HG03571 (cell line): ENCODE results near the gene YWHAQ.

Experiments
- ATAC-seq: cut with Tn5 transposase; IDR thresholded peaks from one replicate; pipeline ENCODE4 v1.9.1; 2021; ENCODE audit not compliant: unreplicated experiment

YWHAQ gene

GRCh38 chr2:9655441-9656269 is 24.9 kb upstream of the YWHAQ start:
- ATAC-seq: no peak

DNA sequence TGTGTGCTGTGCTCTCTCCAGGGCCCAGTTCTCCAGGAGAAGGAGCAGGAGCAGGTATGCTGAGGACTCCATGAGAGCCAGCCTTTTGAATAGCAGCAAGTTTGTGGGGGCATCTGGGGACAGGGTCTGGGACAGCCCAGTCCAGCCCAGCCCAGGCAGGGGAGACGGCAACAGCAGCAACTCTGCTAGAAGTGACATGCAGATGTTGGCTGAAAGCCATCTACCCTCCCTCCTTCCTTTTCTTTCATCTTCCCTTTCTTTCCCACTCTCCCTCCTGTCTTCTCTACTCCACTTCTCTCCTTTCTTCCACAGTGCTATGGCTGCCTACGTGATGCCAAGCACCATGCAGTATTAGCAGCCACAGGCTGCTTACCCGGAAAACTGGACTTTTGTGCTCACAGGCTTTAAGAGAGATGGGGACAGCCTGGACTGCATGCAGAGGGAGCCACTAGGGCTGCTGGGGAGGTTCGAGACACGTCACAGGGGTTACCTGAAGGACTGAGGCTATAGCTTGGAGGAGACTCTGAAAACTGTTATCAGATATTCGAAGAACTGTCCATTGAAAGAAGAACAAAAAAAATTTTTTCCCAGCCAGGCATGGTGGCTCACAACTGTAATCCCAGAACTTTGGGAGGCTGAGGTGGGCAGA is 23.8 kb upstream of the YWHAQ start:
- ATAC-seq: no peak

GRCh38 chr2:9653485-9654271 is 22.9 kb upstream of the YWHAQ start:
- no peak for ATAC-seq

DNA sequence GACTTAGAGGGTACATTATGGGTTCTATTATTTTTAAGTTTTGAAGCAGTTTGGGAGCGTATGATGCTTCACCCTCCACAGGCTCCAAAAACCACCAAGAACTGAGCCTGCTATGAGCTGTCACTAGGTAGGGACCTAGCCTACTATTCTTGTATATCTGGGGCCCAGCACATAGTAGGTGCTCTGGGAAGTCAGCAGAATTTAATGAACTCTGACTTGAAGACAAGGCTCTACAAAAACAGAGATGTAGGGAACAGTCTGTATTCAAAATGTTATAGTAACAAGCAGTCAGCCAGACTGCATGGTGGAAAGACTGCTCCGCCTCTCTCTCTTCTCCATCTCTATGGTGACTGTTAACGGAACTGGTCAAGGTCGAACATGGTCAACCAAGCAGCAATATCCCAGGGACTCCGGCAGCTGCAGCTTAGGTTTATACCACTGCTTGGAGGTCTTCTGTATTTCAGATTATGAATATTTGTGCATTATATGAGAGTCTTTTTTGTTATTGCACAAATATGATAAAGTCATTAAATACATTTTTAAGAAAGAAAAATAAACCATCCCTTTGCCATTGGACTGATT is 22.2 kb upstream of the YWHAQ start:
- no peak for ATAC-seq

DNA sequence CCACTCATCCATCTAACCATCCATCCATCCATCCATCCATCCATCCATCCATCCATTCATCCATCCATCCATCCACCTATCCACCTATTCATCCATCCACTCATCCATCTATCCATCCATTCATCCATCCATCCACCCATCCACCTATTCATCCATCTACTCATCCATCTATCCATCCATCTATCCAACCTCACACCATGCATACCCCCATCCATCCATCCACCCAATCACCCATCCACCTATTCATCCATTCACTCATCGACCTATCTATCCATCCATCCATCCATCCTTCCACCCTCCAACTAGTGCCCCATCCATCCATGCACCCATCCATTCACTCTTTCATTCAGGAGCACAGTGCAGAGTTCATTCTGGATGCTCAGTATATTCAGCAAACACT is 21.5 kb upstream of the YWHAQ start:
- ATAC-seq: no peak

- ATAC-seq: no peak
Observed at GRCh38 chr2:9650119-9650821, 19.5 kb upstream of the YWHAQ start.

GRCh38 chr2:9649261-9649660 is 18.5 kb upstream of the YWHAQ start:
- ATAC-seq: no peak

- ATAC-seq: no peak
Observed at GRCh38 chr2:9648821-9649220, 18.0 kb upstream of the YWHAQ start.

DNA sequence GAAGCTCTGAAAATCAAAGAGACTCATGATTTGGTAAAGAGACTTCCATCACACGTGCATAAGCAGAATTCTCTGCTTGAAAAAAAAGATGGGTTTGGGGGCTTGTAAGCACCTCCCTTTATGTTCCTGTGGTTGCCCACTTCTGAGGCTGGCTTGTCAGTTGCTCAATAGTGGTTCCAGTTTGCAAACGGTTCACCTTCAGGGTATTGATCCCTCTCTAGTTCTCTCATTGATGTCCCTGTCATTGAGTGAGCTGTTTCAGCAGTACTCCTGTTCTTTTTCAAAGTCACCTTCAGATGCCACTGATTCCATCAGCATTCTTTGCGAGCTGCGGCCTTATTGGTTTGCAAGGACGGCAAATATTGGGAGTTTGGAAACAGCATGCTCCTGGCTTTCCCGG is 17.1 kb upstream of the YWHAQ start:
- ATAC-seq: no peak

DNA sequence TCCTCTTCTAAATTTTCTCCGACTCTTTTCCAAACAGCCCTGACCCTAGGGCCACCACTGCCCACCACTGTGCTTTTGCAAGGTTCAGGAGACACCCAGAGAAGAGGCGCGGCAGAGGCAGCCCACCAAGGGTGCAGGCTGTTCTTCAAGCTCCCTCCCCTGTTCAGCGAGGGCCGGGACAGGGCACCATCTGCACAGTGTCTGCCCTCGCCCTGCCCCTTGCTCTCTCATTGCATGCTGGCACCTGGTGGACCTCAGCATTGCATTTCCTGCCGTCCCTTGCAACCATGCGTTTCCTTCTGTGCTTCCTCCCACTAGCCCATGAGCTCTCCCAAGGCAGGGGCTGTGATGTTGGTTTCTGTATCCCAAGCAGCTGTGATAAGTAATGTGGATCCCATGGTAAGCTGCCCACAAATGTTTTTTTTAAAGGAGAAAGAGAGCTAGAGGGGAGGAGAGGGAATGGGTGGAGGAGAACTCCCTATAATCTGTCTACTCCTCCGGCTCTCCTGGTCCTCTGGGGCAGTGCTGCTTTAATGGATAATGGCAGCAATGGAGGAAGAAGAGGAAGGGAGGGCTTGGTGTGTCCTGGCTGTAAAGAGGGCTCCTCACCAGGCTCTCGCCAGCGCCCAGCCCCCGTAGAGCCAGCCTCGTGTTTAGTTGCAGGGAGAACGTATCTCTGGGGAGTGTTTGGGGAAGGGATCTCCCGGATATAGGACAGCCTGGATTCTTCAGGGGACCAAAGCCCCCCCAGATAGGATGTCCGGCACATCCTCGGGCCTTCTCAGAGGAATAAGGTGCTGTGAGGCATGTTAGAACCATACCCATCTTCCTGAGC is 15.6 kb upstream of the YWHAQ start:
- ATAC-seq: no peak

GRCh38 chr2:9644603-9645002 is 13.8 kb upstream of the YWHAQ start:
- ATAC-seq: no peak

GRCh38 chr2:9644021-9644420 is 13.2 kb upstream of the YWHAQ start:
- ATAC-seq: no peak

- ATAC-seq: no peak
Observed at GRCh38 chr2:9641641-9642040, 10.8 kb upstream of the YWHAQ start.

DNA sequence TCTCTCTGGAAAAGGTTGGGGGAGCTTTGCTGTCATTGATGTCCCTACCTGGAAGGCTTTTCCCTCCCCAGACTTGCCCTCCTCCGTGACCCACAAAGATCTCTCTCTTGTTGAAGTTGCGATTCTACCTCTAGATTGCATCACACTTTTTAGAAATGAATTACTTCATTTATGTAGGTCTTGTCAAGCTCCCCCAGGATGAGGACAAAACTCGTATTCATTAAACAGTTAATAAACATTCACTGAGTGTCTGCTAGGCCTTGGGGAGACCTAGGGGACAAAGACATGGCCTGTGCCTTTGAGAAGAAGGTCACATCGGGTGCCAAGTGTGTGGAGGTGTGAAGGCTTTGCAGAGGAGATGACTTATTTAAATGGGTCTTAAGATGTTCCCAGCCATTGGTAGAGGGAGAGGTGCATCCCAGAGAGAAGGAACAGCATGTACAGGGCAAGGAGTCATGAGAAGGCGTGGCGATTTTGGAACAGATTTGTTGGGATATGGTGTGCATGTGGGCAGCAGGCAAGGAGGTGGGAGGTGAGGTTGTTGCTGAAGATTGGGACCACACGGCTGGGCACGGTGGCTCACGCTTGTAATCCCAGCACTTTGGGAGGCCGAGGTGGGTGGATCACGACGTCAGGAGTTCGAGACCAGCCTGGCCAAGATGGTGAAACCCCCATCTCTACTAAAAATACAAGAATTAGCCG is 9.8 kb upstream of the YWHAQ start:
- no peak for ATAC-seq

DNA sequence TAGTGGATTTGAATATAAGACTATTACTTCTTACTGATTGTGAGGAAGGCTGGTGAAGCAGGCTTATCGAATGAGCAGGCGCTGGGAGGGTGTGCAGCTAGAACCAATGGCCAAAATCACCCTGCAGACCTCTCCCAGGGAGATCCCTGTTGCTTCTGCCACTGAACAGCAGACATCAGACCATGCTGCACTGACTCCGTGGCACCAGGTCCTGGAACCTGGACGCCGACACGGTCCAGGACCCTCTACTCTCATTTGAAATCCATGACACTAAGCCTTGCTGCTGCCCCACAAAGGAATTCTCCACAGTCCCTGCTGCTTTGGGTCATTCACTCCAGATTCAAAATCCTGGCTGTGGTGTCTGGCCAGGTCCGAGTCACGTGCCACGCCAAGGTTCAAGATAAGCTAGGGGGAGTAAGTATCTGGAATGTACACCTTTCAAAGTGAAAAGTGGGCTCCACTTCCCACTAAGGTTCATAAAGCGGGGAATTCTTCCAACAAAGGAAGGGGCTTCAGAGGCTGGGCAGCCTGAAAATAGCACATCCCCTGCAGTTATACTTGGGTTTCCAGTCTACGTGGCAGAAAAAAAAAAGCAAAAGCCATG is 9.0 kb upstream of the YWHAQ start:
- no peak for ATAC-seq

DNA sequence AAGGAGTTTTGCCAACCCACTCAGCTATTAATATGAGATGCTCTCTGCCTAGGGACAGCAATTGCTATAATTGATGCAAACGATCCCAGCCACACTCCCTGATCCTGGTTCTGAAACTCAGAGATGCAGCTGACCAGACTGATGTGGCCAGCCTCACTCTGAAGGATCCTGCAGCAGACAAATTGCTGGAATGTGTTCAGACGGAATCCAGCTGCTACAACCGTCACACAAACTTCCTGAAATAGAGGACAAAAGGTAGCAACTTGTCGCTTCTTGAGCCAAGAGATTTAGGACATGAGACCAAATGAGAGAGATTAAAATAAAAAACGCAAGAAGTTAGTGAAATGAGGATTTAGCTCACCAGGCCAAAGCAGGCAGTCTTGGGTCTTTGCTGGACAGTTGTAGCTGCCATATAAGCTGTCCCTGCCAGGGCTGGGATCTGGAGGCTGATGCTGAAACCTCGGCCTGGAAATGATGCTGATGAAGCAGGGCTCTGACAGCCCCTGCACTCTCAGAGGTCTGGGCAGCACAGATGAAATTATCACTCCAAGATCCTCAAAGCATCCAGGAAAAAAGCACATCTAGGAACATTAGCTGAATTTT is 8.3 kb upstream of the YWHAQ start:
- no peak for ATAC-seq

DNA sequence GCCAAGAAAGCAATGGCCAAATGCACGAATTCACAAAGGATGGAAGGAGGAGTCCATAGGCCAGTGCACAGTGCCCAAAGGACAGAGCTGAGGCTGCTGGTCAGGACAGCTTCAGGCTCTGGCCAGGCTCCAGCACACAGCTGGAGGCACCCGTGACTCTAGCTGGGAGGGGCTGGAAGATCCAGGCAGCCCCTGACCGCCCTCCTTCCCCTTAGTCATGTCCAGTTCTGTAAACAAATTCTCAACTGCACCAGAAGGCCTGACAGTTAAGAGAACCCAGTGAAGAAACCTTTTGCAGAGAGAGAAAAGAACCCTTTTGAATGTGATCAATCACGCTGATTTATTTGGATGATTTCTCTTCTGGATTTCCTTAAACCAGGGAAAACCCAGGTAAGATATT is 7.7 kb upstream of the YWHAQ start:
- ATAC-seq: no peak

DNA sequence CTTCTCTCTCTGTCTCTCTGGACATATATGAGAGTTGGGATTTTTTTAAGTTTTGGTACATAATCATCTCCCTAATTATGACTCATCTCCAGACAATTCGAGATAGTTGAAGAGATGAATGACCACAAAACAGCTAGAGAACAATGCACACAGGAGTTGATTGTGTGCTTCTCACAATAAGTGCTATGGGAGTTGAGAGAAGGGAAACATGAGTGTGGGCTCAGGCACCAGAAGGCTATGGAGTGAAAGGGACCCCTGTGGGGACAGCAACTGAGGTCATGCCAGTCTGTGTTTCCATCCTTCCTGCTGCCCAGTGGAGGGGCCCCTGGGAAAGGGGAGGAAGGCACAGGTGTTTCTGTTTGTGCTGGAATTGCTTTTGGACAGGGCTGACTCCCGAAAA is 6.5 kb upstream of the YWHAQ start:
- no peak for ATAC-seq

DNA sequence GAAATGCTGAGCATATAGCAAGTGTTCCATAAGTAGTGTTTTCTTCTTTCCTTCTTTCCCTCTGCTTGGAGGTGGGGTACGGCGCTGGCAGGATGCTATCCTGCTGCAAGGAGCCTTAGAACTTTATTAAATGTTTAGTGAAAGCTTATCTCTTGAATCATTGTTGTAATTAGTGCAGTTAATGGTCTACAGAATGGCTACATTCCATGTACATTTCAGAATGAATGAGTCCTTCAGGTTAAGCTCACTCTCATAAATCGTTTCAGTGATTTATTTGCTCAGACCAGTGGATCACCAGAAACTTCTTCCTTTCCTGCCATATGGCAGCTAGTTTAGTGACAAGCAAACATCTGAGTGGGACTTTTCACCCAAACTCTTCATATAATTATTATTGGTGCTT is 3.3 kb upstream of the YWHAQ start:
- ATAC-seq: no peak
